ENCODE data around the gene ATP6V1C2. TPM values are rescaled to one million over a fixed set of nuclear protein-coding genes. Genes with fewer than 3 reads are reported as not detected.
A peak's percentile ranks its signal among the peaks of the same experiment; 100 is the strongest.

ATP6V1C2 gene
- total RNA-seq, 1 donor from 2014 or later = 0.14 TPM

GRCh38 chr2:10806543-10806942 is 85.1 kb downstream of the ATP6V1C2 start:
- H3K79me2 ChIP-seq (ENCODE audit: insufficient read depth, low read length) = peaks cover 86% of the 10 kb centered on the region
- H3K36me3 ChIP-seq (ENCODE audit: insufficient read depth, low read length) = peaks cover 4% of the 10 kb centered on the region
- Mint-ChIP-seq H3K4me1 (ENCODE audit: low read depth, unreplicated experiment) (peaks cover 20% of the 10 kb centered on the region), H3K9me3 (ENCODE audit: unreplicated experiment) (no peaks in the 10 kb centered on the region), H3K36me3 (ENCODE audit: low read depth, unreplicated experiment) (no peaks in the 10 kb centered on the region), H3K4me3 (ENCODE audit: unreplicated experiment) (no peak overlapping the region), H3K27ac (ENCODE audit: unreplicated experiment) (no peak overlapping the region), H3K27me3 (ENCODE audit: low read depth, unreplicated experiment) (no peaks in the 10 kb centered on the region)
- no peak overlapping the region for H3K9ac ChIP-seq (ENCODE audit: low read length)
- H4K20me1 ChIP-seq (ENCODE audit: insufficient read depth, low read length) = peaks cover 81% of the 10 kb centered on the region
- no peaks in the 10 kb centered on the region for H3K27me3 ChIP-seq (ENCODE audit: insufficient read depth, low read length)
- TF ChIP-seq CTCF (IDR thresholded peaks at IDR 0.05; ENCODE audit: insufficient read depth, low read depth, low read length) = no peak
- no peak for TF ChIP-seq EZH2 (IDR thresholded peaks at IDR 0.05; ENCODE audit: insufficient read depth, low read length)
- no peaks in the 10 kb centered on the region for H3K9me3 ChIP-seq (ENCODE audit: insufficient read depth, low read depth, low read length)
- no peak overlapping the region for H3K4me3 ChIP-seq (ENCODE audit: insufficient read depth, low read depth, low read length)
- DNase-seq (ENCODE audit: low read depth) (no peak), FAIRE-seq (no peak)
- no peak overlapping the region for H3K4me2 ChIP-seq (ENCODE audit: low read length)
- H3K4me1 ChIP-seq (ENCODE audit: insufficient read depth, low read length) = peaks cover 14% of the 10 kb centered on the region
- no peak overlapping the region for H2AFZ ChIP-seq (ENCODE audit: low read depth, low read length)
- no peak overlapping the region for H3K27ac ChIP-seq (ENCODE audit: low read depth, low read length)

GRCh38 chr2:10810202-10811161 is 89.1 kb downstream of the ATP6V1C2 start:
- no peaks in the 10 kb centered on the region for H3K9me3 Mint-ChIP-seq (ENCODE audit: unreplicated experiment)
- Histone ChIP-seq H2AFZ (ENCODE audit: low read depth, low read length) (no peak overlapping the region), H3K9ac (ENCODE audit: low read length) (peak overlapping the region; percentile 92)

More at GRCh38 chr2:10810202-10811161, 89.1 kb downstream of the ATP6V1C2 start:
- Mint-ChIP-seq H3K4me3 (ENCODE audit: unreplicated experiment) (peak overlapping the region; percentile 96), H3K27me3 (ENCODE audit: low read depth, unreplicated experiment) (no peaks in the 10 kb centered on the region), H3K4me1 (ENCODE audit: low read depth, unreplicated experiment) (peaks cover 15% of the 10 kb centered on the region), H3K27ac (ENCODE audit: unreplicated experiment) (peak overlapping the region; percentile 53), H3K36me3 (ENCODE audit: low read depth, unreplicated experiment) (no peaks in the 10 kb centered on the region)
- Histone ChIP-seq H3K9me3 (ENCODE audit: insufficient read depth, low read depth, low read length) (no peaks in the 10 kb centered on the region), H3K27me3 (ENCODE audit: insufficient read depth, low read length) (no peaks in the 10 kb centered on the region), H3K36me3 (ENCODE audit: insufficient read depth, low read length) (no peaks in the 10 kb centered on the region), H3K4me2 (ENCODE audit: low read length) (peak overlapping the region; percentile 96), H3K4me1 (ENCODE audit: insufficient read depth, low read length) (peaks cover 14% of the 10 kb centered on the region), H3K79me2 (ENCODE audit: insufficient read depth, low read length) (peaks cover 67% of the 10 kb centered on the region), H4K20me1 (ENCODE audit: insufficient read depth, low read length) (peaks cover 60% of the 10 kb centered on the region), H3K27ac (ENCODE audit: low read depth, low read length) (peak overlapping the region; percentile 80), H3K4me3 (ENCODE audit: insufficient read depth, low read depth, low read length) (peak overlapping the region; percentile 80)
- FAIRE-seq (no peak), DNase-seq (ENCODE audit: low read depth) (peak; percentile 35)
- TF ChIP-seq CTCF (IDR thresholded peaks at IDR 0.05; ENCODE audit: insufficient read depth, low read depth, low read length) (no peak), EZH2 (IDR thresholded peaks at IDR 0.05; ENCODE audit: insufficient read depth, low read length) (no peak)
